ENCODE results near the gene TMEM8B. TPM values are rescaled to one million over a fixed set of nuclear protein-coding genes. Genes with fewer than 3 reads are reported as not detected.
"Not testable (repeated sequence)": the region's sequence is repeated elsewhere in the genome, so short reads cannot be mapped to it uniquely, and the experiment has no call there.

Gene TMEM8B
- total RNA-seq, 2 experiments from 2014 or later: 5.9 to 6.0 TPM

- ChIA-PET POLR2A (no interaction called here), CTCF (interaction anchor here (0.9 to 3.0 kb wide), 22 partner anchors 9 to 264 kb away, joined by 3 to 66 read pairs (median 9); partner anchors contain the start of genes CREB3, HINT2, NPR2 and TLN1)
- Mint-ChIP-seq H3K27me3 (no peaks in the 10 kb centered on the region), H3K36me3 (no peaks in the 10 kb centered on the region), H3K9me3 (no peaks in the 10 kb centered on the region), H3K4me1 (ENCODE audit: low read depth) (no peaks in the 10 kb centered on the region), H3K4me3 (no peak overlapping the region), H3K27ac (no peak overlapping the region)
- DNase-seq: no peak
- intact Hi-C loops (cut with micrococcal nuclease): loop anchor here (1.0 to 10.0 kb wide), 3 partner anchors 57 to 278 kb away; partner anchors contain the start of gene TESK1
These were observed 54.0 kb downstream of the TMEM8B start for GRCh38 chr9:35882996-35883395.

- POLR2A ChIA-PET; H3K9me3 Mint-ChIP-seq; DNase-seq; H3K27ac Mint-ChIP-seq; H3K4me1 Mint-ChIP-seq (ENCODE audit: low read depth); H3K36me3 Mint-ChIP-seq; H3K27me3 Mint-ChIP-seq; H3K4me3 Mint-ChIP-seq: not testable (repeated sequence)
- intact Hi-C loops (cut with micrococcal nuclease): loop anchor here (10.0 kb wide), 1 partner anchor 280 kb away; the partner anchor contains the start of gene TESK1
- CTCF ChIA-PET: interaction anchor here (1.2 to 1.5 kb wide), 3 partner anchors 59 to 96 kb away, joined by 4 to 12 read pairs (median 7); no protein-coding TSS in a partner anchor
These were observed 55.9 kb downstream of the TMEM8B start for GRCh38 chr9:35884908-35885307.

GRCh38 chr9:35891646-35892045 lies 62.6 kb downstream of the TMEM8B start:
- ChIA-PET POLR2A (no interaction called here), CTCF (interaction anchor here (1.1 to 1.5 kb wide), 4 partner anchors 9 to 14 kb away, joined by 3 to 13 read pairs (median 4); partner anchors contain the start of gene HRCT1)
- Mint-ChIP-seq H3K4me1 (ENCODE audit: low read depth) (no peaks in the 10 kb centered on the region), H3K9me3 (no peaks in the 10 kb centered on the region), H3K36me3 (no peaks in the 10 kb centered on the region), H3K27me3 (peaks cover 11% of the 10 kb centered on the region), H3K4me3 (no peak overlapping the region), H3K27ac (no peak overlapping the region)
- intact Hi-C loops (cut with micrococcal nuclease): no loop called here
- DNase-seq: no peak

GRCh38 chr9:35892051-35892450 lies 63.0 kb downstream of the TMEM8B start:
- Mint-ChIP-seq H3K27me3 (peaks cover 11% of the 10 kb centered on the region), H3K4me3 (no peak overlapping the region), H3K9me3 (no peaks in the 10 kb centered on the region), H3K4me1 (ENCODE audit: low read depth) (no peaks in the 10 kb centered on the region), H3K36me3 (no peaks in the 10 kb centered on the region), H3K27ac (no peak overlapping the region)
- DNase-seq: no peak
- CTCF ChIA-PET: interaction anchor here (1.1 to 1.5 kb wide), 4 partner anchors 10 to 13 kb away, joined by 3 to 13 read pairs (median 4); partner anchors contain the start of gene HRCT1
- intact Hi-C loops (cut with micrococcal nuclease): no loop called here
- POLR2A ChIA-PET: no interaction called here

- ChIA-PET CTCF (interaction anchor here (1.2 to 3.2 kb wide), 5 partner anchors 14 to 49 kb away, joined by 5 to 15 read pairs (median 11); no protein-coding TSS in a partner anchor), POLR2A (no interaction called here)
- no peak for DNase-seq
- H3K4me3 Mint-ChIP-seq: no peak overlapping the region
- no peaks in the 10 kb centered on the region for H3K4me1 Mint-ChIP-seq (ENCODE audit: low read depth)
- no peak overlapping the region for H3K27ac Mint-ChIP-seq
- H3K9me3 Mint-ChIP-seq: no peaks in the 10 kb centered on the region
- H3K27me3 Mint-ChIP-seq: peaks cover 13% of the 10 kb centered on the region
- no peaks in the 10 kb centered on the region for H3K36me3 Mint-ChIP-seq
- intact Hi-C loops (cut with micrococcal nuclease): no loop called here
These were observed 67.5 kb downstream of the TMEM8B start for GRCh38 chr9:35896570-35896969.

- H3K27ac Mint-ChIP-seq; H3K4me3 Mint-ChIP-seq; H3K9me3 Mint-ChIP-seq; intact Hi-C loops (cut with micrococcal nuclease); H3K4me1 Mint-ChIP-seq (ENCODE audit: low read depth); H3K36me3 Mint-ChIP-seq; POLR2A ChIA-PET; DNase-seq; H3K27me3 Mint-ChIP-seq: not testable (repeated sequence)
- CTCF ChIA-PET: interaction anchor here (0.9 to 2.5 kb wide), 5 partner anchors 14 to 108 kb away, joined by 3 to 13 read pairs (median 5); no protein-coding TSS in a partner anchor
These were observed 68.5 kb downstream of the TMEM8B start for GRCh38 chr9:35897376-35898099.

- CTCF ChIA-PET: interaction anchor here (0.9 to 2.5 kb wide), 6 partner anchors 13 to 110 kb away, joined by 3 to 13 read pairs (median 4); no protein-coding TSS in a partner anchor
- Mint-ChIP-seq H3K36me3 (no peaks in the 10 kb centered on the region), H3K4me1 (ENCODE audit: low read depth) (peaks cover 6% of the 10 kb centered on the region), H3K27ac (no peak overlapping the region), H3K27me3 (peaks cover 9% of the 10 kb centered on the region), H3K4me3 (no peak overlapping the region), H3K9me3 (no peaks in the 10 kb centered on the region)
- POLR2A ChIA-PET: no interaction called here
- DNase-seq: no peak
- intact Hi-C loops (cut with micrococcal nuclease): no loop called here
These were observed 69.3 kb downstream of the TMEM8B start for GRCh38 chr9:35898337-35898736.

- DNase-seq: no peak
- intact Hi-C loops (cut with micrococcal nuclease): no loop called here
- Mint-ChIP-seq H3K9me3 (no peaks in the 10 kb centered on the region), H3K36me3 (no peaks in the 10 kb centered on the region), H3K4me3 (no peak overlapping the region), H3K27me3 (peaks cover 9% of the 10 kb centered on the region), H3K27ac (no peak overlapping the region), H3K4me1 (ENCODE audit: low read depth) (peaks cover 9% of the 10 kb centered on the region)
- POLR2A ChIA-PET: no interaction called here
- CTCF ChIA-PET: interaction anchor here (0.9 to 2.5 kb wide), 4 partner anchors 12 to 109 kb away, joined by 3 to 13 read pairs (median 7); no protein-coding TSS in a partner anchor
These were observed 70.0 kb downstream of the TMEM8B start for GRCh38 chr9:35899021-35899420.

GRCh38 chr9:35903049-35903448 lies 74.0 kb downstream of the TMEM8B start:
- ChIA-PET POLR2A (no interaction called here), CTCF (interaction anchor here (0.6 to 4.7 kb wide), 25 partner anchors 9 to 140 kb away, joined by 3 to 101 read pairs (median 6); partner anchors contain the start of genes FAM221B, OR2S2 and TMEM8B)
- DNase-seq: peak; percentile 31
- Mint-ChIP-seq H3K27ac (no peak overlapping the region), H3K36me3 (no peaks in the 10 kb centered on the region), H3K27me3 (peaks cover 4% of the 10 kb centered on the region), H3K4me3 (no peak overlapping the region), H3K4me1 (ENCODE audit: low read depth) (peaks cover 25% of the 10 kb centered on the region), H3K9me3 (no peaks in the 10 kb centered on the region)
- intact Hi-C loops (cut with micrococcal nuclease): loop anchor here (1.0 to 2.0 kb wide), 2 partner anchors 42 to 120 kb away; no protein-coding TSS in a partner anchor

GRCh38 chr9:35904338-35904737 lies 75.3 kb downstream of the TMEM8B start:
- H3K4me1 Mint-ChIP-seq (ENCODE audit: low read depth): peaks cover 38% of the 10 kb centered on the region
- no peak for DNase-seq
- no peak overlapping the region for H3K27ac Mint-ChIP-seq
- no peaks in the 10 kb centered on the region for H3K36me3 Mint-ChIP-seq
- no peak overlapping the region for H3K4me3 Mint-ChIP-seq
- H3K9me3 Mint-ChIP-seq: no peaks in the 10 kb centered on the region
- H3K27me3 Mint-ChIP-seq: peaks cover 4% of the 10 kb centered on the region
- CTCF ChIA-PET: interaction anchor here (0.9 to 4.7 kb wide), 5 partner anchors 13 to 120 kb away, joined by 4 to 55 read pairs (median 14); no protein-coding TSS in a partner anchor
- POLR2A ChIA-PET: no interaction called here
- intact Hi-C loops (cut with micrococcal nuclease): no loop called here

GRCh38 chr9:35905051-35905781 lies 76.2 kb downstream of the TMEM8B start:
- no peak overlapping the region for H3K27ac Mint-ChIP-seq
- H3K9me3 Mint-ChIP-seq: no peaks in the 10 kb centered on the region
- intact Hi-C loops (cut with micrococcal nuclease): no loop called here
- peaks cover 4% of the 10 kb centered on the region for H3K27me3 Mint-ChIP-seq
- H3K36me3 Mint-ChIP-seq: no peaks in the 10 kb centered on the region
- peaks cover 45% of the 10 kb centered on the region for H3K4me1 Mint-ChIP-seq (ENCODE audit: low read depth)
- ChIA-PET CTCF (interaction anchor here (0.8 to 4.7 kb wide), 6 partner anchors 14 to 119 kb away, joined by 4 to 55 read pairs (median 10); no protein-coding TSS in a partner anchor), POLR2A (no interaction called here)
- no peak for DNase-seq
- H3K4me3 Mint-ChIP-seq: no peak overlapping the region

Data from activated CD4-positive, alpha-beta memory T cell treated with anti-CD3 and anti-CD28 coated beads for 36 hours (primary cell).